HG03045 (cell line): ENCODE measurements around the gene PLG.
A peak's percentile ranks its signal among the peaks of the same experiment; 100 is the strongest.
"Not testable (repeated sequence)": the region's sequence is repeated elsewhere in the genome, so short reads cannot be mapped to it uniquely, and the experiment has no call there.

Experiments used
- ATAC-seq: cut with Tn5 transposase; IDR thresholded peaks from one replicate; pipeline ENCODE4 v1.9.1; 2021; ENCODE audit warnings: mild to moderate bottlenecking, moderate library complexity; ENCODE audit not compliant: unreplicated experiment

PLG gene

GRCh38 chr6:160697826-160698225 lies 4.2 kb upstream of the PLG start:
- ATAC-seq = no peak

- ATAC-seq = not testable (repeated sequence)
These were observed 2.6 kb downstream of the PLG start for GRCh38 chr6:160704688-160705087.

- not testable (repeated sequence) for ATAC-seq
These were observed 6.9 kb downstream of the PLG start for GRCh38 chr6:160708993-160709392.

GRCh38 chr6:160714731-160715316 lies 12.8 kb downstream of the PLG start:
- no peak for ATAC-seq

- ATAC-seq = no peak
These were observed 28.9 kb downstream of the PLG start for GRCh38 chr6:160730911-160731310.

GRCh38 chr6:160733050-160733646 lies 31.1 kb downstream of the PLG start:
- ATAC-seq = peak; percentile 79

- ATAC-seq = no peak
These were observed 32.6 kb downstream of the PLG start for GRCh38 chr6:160734627-160735026.

- ATAC-seq = peak; percentile 73
These were observed 33.5 kb downstream of the PLG start for GRCh38 chr6:160735523-160735922.

- ATAC-seq = no peak
These were observed 35.9 kb downstream of the PLG start for GRCh38 chr6:160737934-160738333.

- no peak for ATAC-seq
These were observed 37.9 kb downstream of the PLG start for GRCh38 chr6:160739955-160740354.

- ATAC-seq = peak; percentile 99
These were observed 39.0 kb downstream of the PLG start for GRCh38 chr6:160741012-160741411.

GRCh38 chr6:160742090-160742489 lies 40.0 kb downstream of the PLG start:
- ATAC-seq = peak; percentile 39

- ATAC-seq = peak; percentile 77
These were observed 48.2 kb downstream of the PLG start for GRCh38 chr6:160750276-160750689.

- not testable (repeated sequence) for ATAC-seq
These were observed 51.2 kb downstream of the PLG start for GRCh38 chr6:160753211-160753610.

GRCh38 chr6:160755165-160755564 lies 53.1 kb downstream of the PLG start:
- no peak for ATAC-seq

- no peak for ATAC-seq
These were observed 54.0 kb downstream of the PLG start for GRCh38 chr6:160756021-160756420.

- no peak for ATAC-seq
These were observed 54.8 kb downstream of the PLG start for GRCh38 chr6:160756871-160757270.

- ATAC-seq = no peak
These were observed 62.8 kb downstream of the PLG start for GRCh38 chr6:160764847-160765246.

GRCh38 chr6:160765412-160765811 lies 63.4 kb downstream of the PLG start:
- ATAC-seq = no peak

- ATAC-seq = no peak
These were observed 64.6 kb downstream of the PLG start for GRCh38 chr6:160766657-160766988.

GRCh38 chr6:160766989-160767646 lies 65.1 kb downstream of the PLG start:
- peak; percentile 96 for ATAC-seq

- peak; percentile 5 for ATAC-seq
These were observed 65.6 kb downstream of the PLG start for GRCh38 chr6:160767647-160768019.

- no peak for ATAC-seq
These were observed 66.1 kb downstream of the PLG start for GRCh38 chr6:160768101-160768500.
